GM21360 (cell line): ENCODE data around the gene CYP27B1.

Experiments used
- ATAC-seq: cut with Tn5 transposase; IDR thresholded peaks from one replicate; pipeline ENCODE4 v1.9.1; 2021; ENCODE audit warnings: mild to moderate bottlenecking, moderate library complexity; ENCODE audit not compliant: unreplicated experiment

The CYP27B1 gene

DNA sequence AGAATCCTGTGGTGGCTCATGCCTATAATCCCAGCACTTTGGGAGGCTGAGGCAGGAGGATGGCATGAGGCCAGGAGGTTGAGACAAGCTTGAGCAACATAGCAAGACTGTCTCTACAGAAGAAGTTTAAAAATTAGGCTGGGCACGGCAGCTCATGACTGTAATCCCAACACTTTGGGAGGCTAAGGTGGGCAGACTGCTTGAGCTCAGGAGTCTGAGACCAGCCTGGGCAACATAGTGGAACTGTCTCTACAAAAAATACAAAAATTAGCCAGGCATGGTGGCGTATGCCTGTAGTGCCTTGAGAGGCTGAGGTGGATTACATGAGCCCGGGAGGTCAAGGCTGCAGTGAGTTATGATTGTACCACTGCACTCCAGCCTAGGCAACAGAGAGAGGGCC is 998 bp upstream of the CYP27B1 start:
- no peak for ATAC-seq

DNA sequence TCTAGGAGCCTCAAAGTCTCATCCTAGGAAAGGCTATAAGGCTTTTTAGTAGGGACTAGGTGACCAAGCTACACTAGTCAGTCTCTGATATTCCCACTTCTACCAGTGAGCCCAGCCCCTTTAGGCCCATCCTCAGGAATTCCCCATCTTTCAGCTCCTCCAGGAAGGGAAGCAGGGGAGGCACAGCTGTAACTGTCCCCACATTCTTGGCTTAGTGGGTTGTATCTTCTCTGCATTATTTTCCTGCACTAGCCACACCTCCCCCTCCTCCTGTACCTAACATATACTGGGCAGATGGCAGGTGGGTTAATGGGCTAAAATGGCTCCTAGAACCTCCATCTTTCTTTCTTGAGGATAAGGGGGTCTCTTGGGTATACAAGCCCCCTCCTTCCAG is 424 bp upstream of the CYP27B1 start:
- ATAC-seq = no peak

DNA sequence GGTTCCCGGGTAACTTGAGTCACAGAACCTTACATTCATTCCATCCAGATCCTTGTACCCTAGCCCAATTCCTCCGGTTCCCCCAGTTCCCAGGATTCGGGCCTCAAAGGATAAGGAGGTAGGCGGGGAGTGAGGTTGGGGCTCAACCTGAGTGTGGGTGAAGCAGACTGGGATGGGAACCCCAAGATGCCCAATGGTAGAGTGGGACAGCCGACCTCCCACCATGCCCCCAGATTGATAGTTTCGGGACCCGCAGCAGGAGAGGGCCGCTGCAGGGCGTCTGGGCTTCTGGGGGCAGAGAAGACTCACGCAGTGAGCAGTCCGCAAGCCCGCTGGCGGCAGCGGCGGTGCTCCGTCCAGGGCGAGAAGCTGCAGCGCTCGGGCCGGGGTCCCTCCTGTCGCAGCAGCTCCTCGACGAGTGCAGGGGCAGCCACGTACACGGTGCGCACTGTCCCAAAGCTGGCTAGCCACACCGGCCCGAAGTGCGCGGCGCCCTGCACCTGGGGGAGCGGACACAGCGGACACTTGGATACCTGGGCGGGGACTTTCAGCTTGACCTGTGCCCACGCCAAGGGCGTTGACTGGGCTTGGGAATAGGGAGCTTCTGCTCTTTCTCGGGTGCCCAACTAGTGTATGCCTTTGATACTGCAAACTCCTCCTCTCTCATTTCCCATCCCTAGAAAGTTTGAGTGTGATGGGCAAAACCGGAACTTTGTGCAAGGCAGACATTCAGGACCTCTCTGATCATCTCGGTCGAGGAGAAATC is 997 bp downstream of the CYP27B1 start:
- no peak for ATAC-seq

DNA sequence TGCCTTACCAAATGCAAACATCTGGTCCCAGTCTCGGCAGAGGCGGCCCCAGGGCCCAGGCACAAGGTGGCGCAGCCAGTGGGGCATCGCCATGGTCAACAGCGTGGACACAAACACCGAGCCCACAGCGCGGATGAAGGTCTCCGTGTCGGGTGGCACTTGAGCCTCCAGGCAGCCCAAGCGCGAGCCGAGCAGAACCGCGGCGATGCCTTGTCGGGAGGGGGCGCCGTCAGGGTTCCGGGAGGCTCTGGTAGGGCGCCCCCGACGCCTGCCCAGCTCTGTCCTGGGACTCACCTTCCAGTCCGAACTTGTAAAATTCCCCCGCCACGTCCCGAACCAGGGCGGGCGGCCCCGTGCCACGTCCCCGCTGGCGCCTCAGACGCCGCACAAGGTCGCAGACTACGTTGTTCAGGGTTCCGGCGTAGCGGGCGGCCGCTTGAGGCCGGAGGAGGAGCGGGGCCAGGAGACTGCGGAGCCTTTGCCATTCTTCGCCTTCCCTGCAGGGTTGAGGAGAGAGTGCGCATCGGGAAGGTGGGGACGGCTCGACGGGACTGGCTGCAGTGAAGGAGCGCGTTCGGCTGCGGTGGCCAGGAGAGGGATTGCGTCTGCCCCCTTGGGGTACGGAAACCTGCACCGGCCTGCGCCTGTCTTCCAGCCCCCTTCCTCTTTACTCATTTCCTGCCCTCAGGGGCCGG is 1.7 kb downstream of the CYP27B1 start:
- ATAC-seq = peak; percentile 55

DNA sequence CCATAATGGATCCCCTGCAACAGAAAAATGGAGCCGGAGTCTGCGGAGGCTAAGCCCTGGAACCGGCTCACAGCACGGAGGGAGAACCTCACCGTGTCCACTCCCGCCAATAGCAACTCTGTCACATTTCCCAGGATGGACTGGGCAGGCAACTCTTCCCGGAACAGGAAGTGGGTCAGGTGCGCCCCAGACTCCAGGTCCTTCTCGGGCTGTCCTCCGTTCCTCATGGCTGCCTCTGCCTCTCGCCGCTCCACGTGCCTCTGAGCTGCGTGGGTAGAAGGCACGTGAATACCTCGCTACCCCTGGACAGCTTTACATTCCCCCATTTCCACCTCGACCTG is 2.2 kb downstream of the CYP27B1 start:
- ATAC-seq = no peak

DNA sequence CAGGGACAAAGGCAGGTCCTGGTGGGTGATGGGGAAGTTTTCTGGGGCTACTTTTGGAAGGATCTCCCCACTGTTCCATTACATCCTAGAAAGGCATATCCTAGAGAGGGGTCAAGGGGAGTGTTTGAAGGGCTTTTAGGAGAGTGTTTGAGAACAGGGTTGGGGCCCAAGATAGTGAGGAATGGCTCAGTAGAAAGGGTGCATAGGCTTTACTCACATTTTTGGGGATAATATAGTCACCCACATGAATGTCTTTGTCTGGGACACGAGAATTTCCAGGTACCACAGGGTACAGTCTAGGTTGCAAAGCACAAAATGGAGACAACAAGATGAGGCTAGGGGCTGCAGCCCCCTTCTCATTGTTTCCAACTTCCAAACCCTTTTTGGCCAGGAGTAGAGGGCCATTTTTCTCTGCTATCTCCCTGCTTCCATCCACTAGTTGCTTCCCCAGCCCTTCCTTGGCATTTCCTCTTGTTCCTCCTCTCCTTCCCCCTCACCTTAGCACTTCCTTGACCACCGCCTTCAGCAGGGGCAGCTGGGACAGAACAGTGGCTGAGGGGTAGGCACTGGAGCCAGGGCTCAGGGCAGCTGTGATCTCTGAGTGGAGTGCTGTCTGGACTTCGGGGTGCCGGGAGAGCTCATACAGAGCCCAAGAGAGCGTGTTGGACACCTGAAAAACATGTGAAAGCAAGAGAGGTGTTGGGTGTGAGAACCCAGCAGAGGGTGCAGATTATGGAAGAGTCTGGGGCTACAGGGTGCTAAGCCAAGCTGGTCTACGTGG is 2.8 kb downstream of the CYP27B1 start:
- no peak for ATAC-seq

DNA sequence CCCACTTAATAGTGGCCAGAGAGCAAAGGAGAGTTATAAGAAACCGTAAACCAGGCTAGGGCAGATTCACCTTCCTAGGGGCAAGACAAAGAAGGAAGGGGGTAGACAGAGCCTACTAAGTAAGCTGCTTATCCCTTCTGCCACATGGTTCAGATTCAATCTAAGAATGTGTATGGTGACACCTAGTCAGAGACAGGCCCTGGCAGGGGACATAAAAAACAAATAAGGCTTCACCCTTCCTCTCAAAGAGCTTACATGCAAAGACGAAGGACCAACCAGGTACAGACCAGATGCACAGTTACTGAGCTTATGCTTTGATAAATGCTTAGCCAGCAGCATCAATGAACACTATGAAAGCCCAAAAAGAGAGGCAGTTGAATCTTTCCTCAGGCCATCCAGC is 4.4 kb downstream of the CYP27B1 start:
- no peak for ATAC-seq

DNA sequence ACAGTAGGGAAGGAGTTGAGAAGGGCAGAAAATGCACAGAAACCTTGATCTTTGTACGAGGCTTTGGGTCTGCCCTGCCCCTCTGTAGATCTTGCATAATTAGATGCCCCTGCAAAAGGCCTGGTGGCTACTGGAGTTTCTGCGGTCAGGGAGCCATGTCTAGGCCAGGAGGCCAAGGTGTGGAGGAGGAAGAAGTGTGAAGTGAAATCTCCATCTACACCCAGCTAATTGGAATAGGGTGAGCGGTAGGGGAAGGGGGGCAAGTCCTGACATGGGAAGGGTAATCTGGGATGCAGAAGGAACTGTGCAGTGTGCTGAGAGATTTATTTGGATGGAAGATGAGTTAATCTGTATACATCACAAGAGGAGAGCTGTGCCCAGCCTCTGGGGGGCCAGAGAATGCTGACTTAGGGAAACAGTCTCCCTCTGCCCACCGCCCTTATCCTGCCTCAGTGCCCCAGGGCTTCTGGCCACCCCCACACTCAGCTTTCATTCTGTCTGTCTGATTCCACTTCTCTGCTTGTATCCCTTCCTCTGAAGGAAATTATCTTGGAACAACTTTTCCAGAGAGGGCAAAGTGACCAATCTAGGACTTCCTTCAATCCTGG is 5.4 kb downstream of the CYP27B1 start:
- no peak for ATAC-seq

DNA sequence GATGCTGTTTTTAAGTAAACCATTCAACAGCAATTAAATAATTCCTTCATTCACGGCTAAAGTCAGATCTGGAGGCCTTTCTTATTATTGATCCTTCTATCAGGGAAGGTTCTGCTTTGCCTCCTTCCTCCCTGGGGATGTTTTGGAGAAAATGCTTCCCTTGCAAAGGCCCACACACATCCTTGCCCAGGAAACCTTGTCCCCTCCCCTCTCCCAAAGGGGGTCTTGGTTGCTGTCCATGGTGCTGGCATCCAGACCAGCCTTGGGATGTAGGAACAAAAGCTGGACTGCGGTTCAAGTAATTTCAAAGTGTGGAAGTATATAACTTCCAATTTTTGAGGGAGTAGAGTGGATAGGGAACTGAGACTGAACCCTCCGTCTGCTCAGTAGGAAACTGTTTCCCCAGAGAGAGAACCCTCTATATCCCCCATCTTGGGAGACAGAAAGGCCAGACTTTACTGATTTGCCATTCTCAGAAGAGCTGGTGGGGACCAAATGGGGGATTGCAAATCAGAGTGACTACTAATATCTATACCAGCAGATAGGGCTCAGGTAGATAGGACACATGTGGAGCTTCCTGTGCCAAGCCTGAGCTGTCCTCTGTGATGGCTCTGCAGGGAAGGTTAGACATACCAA is 6.4 kb downstream of the CYP27B1 start:
- ATAC-seq = no peak

DNA sequence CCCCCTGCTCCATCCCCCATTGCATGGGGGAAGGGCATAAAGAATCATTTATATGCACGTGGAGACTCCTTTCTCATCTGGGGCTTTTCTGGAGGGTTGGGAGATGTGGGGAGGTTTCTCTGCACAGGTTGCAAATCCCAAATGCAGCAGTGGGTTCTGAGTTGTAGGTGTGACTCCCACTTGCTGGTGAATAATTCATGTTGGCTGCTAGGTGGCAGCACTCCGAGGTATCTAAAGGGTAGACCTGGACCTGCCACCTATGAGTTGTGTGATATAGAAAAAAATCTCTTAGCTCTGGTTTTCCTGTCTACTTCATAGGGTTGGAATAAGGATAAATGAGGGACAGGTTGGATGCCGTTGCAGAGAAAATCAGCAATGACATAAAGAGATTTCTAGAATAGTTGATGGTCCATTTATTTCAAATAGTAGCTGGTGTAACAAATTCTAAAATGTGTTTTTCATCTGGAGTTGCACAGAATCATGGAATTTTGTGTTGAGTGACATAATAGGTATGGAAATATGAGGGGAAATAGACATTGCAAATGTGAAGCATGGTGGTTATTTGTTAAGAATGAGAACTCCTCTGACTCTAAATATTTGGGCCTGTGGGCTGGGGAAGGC is 7.4 kb downstream of the CYP27B1 start:
- no peak for ATAC-seq

DNA sequence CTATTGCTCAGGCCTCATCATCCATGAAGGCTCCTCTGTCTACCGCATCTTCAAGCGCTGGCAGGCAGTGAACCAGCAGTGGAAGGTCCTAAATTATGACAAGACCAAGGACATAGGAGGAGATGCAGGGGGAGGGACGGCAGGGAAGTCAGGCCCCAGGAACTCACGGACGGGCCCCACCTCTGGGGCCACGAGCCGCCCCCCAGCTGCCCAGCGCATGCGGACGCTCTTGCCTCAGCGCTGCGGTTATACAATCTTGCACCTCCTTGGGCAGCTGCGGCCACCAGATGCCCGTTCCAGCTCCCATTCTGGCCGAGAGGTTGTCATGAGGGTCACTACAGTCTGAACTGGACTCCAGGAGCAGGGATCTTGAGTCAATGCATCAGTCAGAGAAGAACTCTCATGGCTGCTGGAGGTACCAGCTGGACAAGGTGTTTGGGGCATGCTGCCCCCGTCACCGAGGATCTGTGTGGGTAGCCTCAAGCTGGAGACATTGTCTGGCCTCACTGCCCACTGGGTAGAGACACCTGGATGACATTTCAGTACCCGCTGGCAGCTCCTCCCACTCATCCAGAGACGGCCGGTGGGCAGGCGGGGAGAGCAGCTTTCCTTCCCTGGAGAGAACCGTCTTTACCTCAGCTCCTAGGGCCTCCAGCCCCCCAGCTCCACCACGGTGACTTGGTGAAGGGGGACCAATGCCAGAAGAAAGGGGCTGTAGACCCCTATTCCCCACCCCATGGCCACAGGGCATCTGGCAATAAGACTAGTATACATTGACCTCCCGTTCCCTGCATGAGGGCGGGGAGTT is 8.1 kb downstream of the CYP27B1 start:
- ATAC-seq = no peak

DNA sequence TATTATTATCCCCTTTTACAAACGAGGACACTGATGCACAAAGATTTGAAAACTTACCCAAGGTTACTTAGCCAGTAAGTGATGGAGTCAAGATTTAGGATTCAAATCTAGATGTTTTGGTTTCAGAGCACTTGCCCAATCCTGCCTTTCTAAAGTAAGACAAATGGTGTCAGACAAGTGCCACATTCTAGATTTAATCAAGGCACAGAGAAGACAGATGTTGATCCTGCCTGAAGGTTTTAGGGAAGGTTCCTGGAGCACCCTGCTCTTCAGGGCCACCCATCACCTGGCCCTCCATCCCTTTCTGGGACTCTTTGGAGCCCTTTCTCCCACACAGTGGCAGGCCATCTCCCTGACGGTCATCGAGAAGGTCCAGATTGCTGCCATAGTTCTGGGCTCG is 9.1 kb downstream of the CYP27B1 start:
- ATAC-seq = no peak

DNA sequence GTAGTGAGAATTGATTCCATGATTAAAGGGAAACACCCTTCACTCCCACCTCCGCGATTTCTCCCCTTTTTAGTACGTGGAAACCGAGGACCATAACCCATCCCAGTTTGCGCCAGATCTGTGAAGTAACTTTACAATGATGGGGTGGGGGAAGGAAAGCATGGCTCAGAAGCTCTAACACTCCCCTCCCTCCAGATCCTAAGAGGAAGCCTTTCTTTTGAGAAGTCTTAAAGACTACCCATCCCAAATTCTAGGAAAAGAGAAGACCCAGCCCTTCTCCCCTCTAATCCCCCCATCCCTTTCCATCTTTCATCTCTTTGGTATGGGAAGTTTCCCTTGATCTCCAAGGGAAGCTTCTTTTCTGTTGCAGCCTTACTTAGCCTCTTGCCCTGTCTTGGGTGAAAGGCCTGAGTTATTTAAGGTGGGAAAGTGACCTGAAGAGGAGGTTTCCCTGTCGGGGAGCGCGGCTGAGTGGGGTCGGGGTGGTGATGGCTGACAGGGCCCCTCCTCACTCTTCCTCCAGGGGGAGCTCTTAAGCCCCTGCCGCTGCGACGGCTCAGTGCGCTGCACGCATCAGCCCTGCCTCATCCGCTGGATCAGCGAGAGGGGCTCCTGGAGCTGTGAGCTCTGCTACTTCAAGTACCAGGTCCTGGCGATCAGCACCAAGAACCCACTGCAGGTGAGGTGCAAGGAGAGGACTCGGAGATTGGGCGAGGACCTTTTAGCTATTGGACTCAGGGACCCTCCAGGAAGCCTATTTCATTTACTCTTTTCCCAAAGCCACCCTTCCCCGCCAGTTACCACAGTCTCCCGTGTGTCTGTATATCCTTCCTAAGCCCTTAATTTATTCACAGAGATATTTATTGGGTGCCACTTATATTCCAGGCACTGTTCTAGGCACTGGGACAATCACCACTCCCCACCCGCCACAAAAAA is 10.2 kb downstream of the CYP27B1 start:
- ATAC-seq = no peak

DNA sequence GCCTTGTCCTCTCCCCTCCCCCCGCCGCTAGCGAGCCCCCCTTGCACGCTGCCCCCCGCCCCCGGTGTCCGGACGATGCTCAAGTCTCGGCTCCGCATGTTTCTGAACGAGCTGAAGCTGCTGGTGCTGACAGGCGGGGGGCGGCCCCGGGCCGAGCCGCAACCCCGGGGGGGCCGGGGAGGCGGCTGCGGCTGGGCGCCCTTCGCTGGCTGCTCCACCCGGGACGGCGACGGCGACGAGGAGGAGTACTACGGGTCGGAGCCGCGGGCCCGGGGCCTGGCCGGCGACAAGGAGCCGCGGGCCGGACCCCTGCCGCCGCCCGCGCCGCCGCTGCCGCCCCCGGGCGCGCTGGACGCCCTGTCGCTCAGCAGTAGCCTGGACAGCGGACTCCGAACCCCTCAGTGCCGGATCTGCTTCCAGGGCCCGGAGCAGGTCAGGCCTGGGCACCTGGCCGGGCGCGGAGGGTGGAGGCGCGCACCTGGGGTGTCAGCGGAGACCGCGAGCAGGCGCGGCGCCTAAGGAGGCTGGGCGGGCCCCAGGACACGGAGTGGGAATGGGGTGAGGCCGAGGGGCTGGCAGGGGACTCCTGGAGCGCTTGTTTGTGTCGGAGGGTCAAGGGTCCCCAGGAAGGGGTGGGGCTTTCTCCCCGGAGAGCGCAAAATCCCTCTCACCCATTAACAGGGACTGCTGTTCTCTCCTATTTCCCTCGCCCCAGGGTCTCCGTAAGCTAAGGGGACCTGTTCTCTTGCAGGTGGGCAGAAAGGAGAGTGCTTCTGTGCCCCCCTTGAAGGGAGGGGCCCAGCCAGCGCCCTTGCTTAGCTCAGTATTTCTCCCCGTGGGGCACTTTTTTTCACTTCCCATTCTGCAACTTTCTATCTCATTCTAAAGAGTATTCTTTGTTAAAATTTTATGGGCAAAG is 11.2 kb downstream of the CYP27B1 start:
- no peak for ATAC-seq

DNA sequence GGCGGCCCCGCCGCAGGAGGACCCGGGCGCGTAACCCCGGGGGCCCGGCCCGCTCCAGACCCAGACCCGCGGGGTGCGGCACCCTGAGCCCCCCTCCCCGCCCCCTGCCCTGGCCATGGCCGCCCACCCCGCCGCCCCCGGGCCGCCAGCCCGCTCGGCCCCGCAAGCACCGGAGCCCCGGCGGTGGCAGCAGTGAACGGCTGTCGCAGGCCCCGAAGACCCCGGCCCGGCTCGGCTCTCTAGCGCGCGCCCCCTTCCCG is 11.8 kb downstream of the CYP27B1 start:
- ATAC-seq = no peak

DNA sequence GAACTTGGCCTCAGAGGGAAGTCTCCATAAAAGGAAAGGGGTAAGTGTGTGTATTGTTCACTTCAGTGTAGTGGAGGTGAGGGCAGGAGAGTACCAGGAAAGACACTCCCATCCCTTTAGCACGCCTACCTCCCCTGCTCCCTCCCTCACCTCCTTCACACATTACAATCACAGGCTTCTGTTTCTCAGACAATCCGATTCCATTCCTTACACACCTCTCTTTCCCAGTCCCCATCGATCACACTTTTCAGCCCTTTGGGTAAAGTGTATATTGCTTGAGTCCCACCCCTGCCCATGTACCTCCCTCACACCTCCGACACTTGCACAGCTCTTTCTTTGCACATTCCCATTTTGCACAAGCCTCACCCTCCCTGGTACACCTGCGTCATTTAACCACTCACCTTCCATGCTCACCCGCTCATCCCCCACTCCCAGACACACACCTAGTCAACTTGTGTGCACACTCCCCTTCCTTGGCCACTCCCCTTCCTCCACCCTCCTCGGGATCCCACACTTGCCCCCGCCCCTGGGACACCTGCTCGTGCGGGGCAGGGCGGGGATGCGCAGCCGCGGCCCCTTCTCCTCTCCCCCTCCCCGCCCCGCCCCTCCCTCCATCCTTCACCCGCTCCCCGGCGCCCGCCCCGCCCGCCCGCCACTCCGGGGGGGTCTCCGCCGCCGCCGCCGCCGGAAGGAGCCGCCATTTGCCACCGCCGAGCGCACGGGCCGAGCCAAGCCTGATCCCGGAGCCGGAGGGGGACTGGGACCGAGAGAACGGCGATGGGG is 12.3 kb downstream of the CYP27B1 start, which contains the start of gene MARCHF9:
TSS of gene MARCHF9 (plus strand) at position 693 of the 783 bp plus-strand sequence. CDS start 426 bp downstream, outside the sequence.
- ATAC-seq = peak; percentile 38

DNA sequence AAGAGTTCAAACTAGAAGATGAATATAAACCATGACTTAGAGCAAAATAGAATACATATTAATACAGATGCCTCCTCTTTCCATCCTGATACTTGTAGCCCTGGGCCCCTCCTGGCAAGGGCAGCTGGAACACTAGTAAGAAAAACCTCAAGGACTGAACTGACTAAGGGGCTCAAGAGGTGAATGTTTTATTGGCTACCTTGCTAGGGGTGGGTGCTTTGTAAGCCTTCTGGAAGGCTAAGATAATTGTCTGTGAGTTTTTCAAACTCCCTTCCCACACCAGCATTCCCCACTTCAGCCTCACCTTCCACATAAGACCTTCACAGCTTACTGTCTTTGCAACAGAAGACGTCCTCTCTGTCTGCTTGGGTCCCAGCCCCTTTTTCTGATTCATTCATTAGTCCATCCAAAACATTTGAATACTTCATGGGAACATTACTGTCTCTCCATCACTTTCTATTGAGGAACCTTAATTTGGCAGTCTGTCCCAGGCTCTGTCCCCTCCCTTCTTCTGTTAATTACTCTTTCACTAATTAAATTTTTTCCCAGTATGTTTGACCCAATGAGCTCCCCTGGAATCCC is 13.0 kb downstream of the CYP27B1 start:
- ATAC-seq = no peak
